Hepatocyte (in vitro differentiated cells): ENCODE results near the gene RFFL. TPM values are rescaled to one million over a fixed set of nuclear protein-coding genes. Genes with fewer than 3 reads are reported as not detected.
A peak's percentile ranks its signal among the peaks of the same experiment; 100 is the strongest.

Experiments used
- DNase-seq: peaks from one replicate; pipeline ENCODE4 v3.0.0-alpha.2; 2016; ENCODE audit warnings: low spot score
- H2AFZ ChIP-seq: fragments of 200-600 bp; sonication (generic); 2 replicates; pipeline ENCODE4 v1.6.0; 2016; ENCODE audit warnings: antibody characterized with exemption, mild to moderate bottlenecking
- H3K27ac ChIP-seq: fragments of 200-600 bp; sonication (generic); 2 replicates; pipeline ENCODE4 v1.5.1; 2016; ENCODE audit warnings: mild to moderate bottlenecking
- H3K27me3 ChIP-seq: fragments of 200-600 bp; sonication (generic); 2 replicates; pipeline ENCODE4 v1.6.1; 2016
- H3K36me3 ChIP-seq: fragments of 200-600 bp; sonication (generic); replicated peaks from 2 replicates; pipeline ENCODE4 v1.5.1; 2016; ENCODE audit warnings: low read depth; ENCODE audit not compliant: insufficient read depth
- H3K4me1 ChIP-seq: fragments of 200-600 bp; sonication (generic); 2 replicates; pipeline ENCODE4 v1.5.1; 2016; ENCODE audit warnings: mild to moderate bottlenecking, moderate library complexity; ENCODE audit not compliant: insufficient read depth
- H3K4me2 ChIP-seq: fragments of 200-600 bp; sonication (generic); 2 replicates; pipeline ENCODE4 v1.6.0; 2016
- H3K4me3 ChIP-seq: fragments of 200-600 bp; sonication (generic); 2 replicates; pipeline ENCODE4 v1.5.1; 2016; ENCODE audit warnings: mild to moderate bottlenecking
- H3K79me2 ChIP-seq: fragments of 200-600 bp; sonication (generic); 2 replicates; pipeline ENCODE4 v1.6.0; 2017; ENCODE audit warnings: mild to moderate bottlenecking
- H3K9me2 ChIP-seq: fragments of 200-600 bp; sonication (generic); replicated peaks from 2 replicates; pipeline ENCODE4 v1.6.0; 2017; ENCODE audit warnings: mild to moderate bottlenecking; ENCODE audit not compliant: insufficient read depth
- H3K9me3 ChIP-seq: fragments of 200-600 bp; sonication (generic); 2 replicates; pipeline ENCODE4 v1.5.1; 2016; ENCODE audit warnings: low read depth, mild to moderate bottlenecking
- H4K20me1 ChIP-seq: fragments of 200-600 bp; sonication (generic); 2 replicates; pipeline ENCODE4 v1.6.0; 2016; ENCODE audit warnings: mild to moderate bottlenecking; ENCODE audit not compliant: insufficient read depth, poor library complexity, severe bottlenecking
- EZH2 ChIP-seq: fragments of 200-600 bp; sonication (generic); IDR thresholded peaks from 2 replicates; pipeline ENCODE4 v1.6.1; 2016; ENCODE audit warnings: antibody characterized with exemption, mild to moderate bottlenecking, borderline replicate concordance
- EZH2phosphoT487 ChIP-seq: fragments of 200-600 bp; sonication (generic); IDR thresholded peaks from one replicate; pipeline ENCODE4 v1.6.1; 2018; ENCODE audit warnings: antibody characterized with exemption, mild to moderate bottlenecking, low read depth, moderate library complexity; ENCODE audit not compliant: unreplicated experiment, severe bottlenecking
- WGBS: methylation state at CpG from one replicate; pipeline ENCODE4 v1.1.6; 2016; ENCODE audit warnings: low lambda C conversion rate; ENCODE audit errors: missing lambda C conversion rate; 5-methylcytosine and 5-hydroxymethylcytosine counted together
- polyA plus RNA-seq: library from polyadenylated mRNA; unstranded; fragments of >200 nt; fragmentation: Nextera tagmentation; extraction: Ambion mirVana; gene quantifications from 2 replicates; pipeline ENCODE4 v1.2.1, GENCODE V29; 2016
- total RNA-seq: library from RNA; depleted of rRNA; stranded (reverse); fragments of >200 nt; gene quantifications from 2 replicates; pipeline ENCODE4 v1.2.3, GENCODE V29; 2014
- TF ChIP-seq, protein P1 (sequence below): fragments of 200-600 bp; sonication (generic); IDR thresholded peaks from 2 replicates; pipeline ENCODE4 v1.5.1; 2016; ENCODE audit warnings: antibody characterized with exemption, mild to moderate bottlenecking; ENCODE audit not compliant: poor library complexity

The RFFL gene
- total and polyA plus RNA-seq, 2 experiments from 2014 or later, result 12.9 to 22.7 TPM

DNA sequence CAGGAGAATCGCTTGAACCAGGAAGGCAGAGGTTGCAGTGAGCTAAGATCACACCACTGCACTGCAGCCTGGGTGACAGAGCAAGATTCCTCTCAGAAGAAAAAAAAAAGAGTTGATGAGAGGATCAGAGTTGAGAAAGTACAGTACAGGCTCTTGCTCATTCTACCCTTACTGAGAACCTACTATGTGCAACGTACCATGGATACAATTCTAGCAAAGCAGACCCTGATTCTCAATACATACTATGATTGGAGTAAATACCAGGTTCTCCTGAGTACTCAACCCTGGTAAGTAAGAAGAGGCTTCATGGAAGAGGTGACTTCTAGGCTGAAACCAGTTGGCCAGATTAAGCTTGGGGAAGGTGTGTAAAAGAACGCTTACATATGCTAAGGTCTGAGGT, 1.2 kb downstream of the RFFL start:
- Histone ChIP-seq H3K36me3 (no peaks in the 10 kb centered on the region), H3K9me3 (no peaks in the 10 kb centered on the region), H3K9me2 (no peaks in the 10 kb centered on the region), H4K20me1 (no peaks in the 10 kb centered on the region), H3K4me1 (peaks cover 14% of the 10 kb centered on the region), H3K4me3 (no peak overlapping the region), H3K79me2 (peaks cover 66% of the 10 kb centered on the region), H3K4me2 (no peak overlapping the region), H3K27ac (peak overlapping the region; percentile 90), H3K27me3 (no peaks in the 10 kb centered on the region), H2AFZ (no peak overlapping the region)
- TF ChIP-seq EZH2 (no peak), EZH2phosphoT487 (no peak)
- TF ChIP-seq, protein P1, sequence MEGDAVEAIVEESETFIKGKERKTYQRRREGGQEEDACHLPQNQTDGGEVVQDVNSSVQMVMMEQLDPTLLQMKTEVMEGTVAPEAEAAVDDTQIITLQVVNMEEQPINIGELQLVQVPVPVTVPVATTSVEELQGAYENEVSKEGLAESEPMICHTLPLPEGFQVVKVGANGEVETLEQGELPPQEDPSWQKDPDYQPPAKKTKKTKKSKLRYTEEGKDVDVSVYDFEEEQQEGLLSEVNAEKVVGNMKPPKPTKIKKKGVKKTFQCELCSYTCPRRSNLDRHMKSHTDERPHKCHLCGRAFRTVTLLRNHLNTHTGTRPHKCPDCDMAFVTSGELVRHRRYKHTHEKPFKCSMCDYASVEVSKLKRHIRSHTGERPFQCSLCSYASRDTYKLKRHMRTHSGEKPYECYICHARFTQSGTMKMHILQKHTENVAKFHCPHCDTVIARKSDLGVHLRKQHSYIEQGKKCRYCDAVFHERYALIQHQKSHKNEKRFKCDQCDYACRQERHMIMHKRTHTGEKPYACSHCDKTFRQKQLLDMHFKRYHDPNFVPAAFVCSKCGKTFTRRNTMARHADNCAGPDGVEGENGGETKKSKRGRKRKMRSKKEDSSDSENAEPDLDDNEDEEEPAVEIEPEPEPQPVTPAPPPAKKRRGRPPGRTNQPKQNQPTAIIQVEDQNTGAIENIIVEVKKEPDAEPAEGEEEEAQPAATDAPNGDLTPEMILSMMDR, result no peak
- DNase-seq, result no peak
- 91% methylated on average over 3 of the region's 3 CpGs for WGBS

GRCh38 chr17:35057332-35057915, 6.1 kb downstream of the RFFL start:
- H3K9me2 ChIP-seq, result no peaks in the 10 kb centered on the region
- no peaks in the 10 kb centered on the region for H4K20me1 ChIP-seq
- no peaks in the 10 kb centered on the region for H3K27me3 ChIP-seq
- WGBS, result 93% methylated on average over 1 of the region's 1 CpG
- no peak overlapping the region for H2AFZ ChIP-seq
- TF ChIP-seq EZH2 (no peak), EZH2phosphoT487 (no peak)
- TF ChIP-seq, protein P1, result no peak
- H3K27ac ChIP-seq, result no peak overlapping the region
- H3K4me2 ChIP-seq, result no peak overlapping the region
- peaks cover 75% of the 10 kb centered on the region for H3K79me2 ChIP-seq
- peaks cover 4% of the 10 kb centered on the region for H3K4me1 ChIP-seq
- H3K36me3 ChIP-seq, result no peaks in the 10 kb centered on the region
- no peak for DNase-seq
- no peaks in the 10 kb centered on the region for H3K9me3 ChIP-seq
- H3K4me3 ChIP-seq, result no peak overlapping the region

DNA sequence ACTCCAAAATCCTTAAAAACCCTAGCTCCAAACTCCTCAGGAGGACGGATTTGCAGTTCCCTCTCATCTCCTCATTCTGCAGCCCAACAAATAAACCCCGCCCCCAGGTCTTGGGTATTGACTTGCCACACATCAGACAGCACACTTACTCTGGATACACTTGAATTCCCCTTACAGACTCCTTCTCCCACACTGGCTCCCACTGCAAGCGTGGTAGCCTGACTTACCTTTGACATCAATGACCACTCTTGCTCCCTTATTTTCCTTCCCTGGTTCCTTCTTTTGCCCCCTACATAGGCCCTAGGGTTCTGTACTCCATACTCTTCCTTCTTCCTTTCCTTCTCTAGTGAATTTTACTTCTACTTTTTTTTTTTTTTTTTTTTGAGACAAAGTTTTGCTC, 7.5 kb downstream of the RFFL start:
- H4K20me1 ChIP-seq, result no peaks in the 10 kb centered on the region
- no peaks in the 10 kb centered on the region for H3K9me2 ChIP-seq
- DNase-seq, result no peak
- H2AFZ ChIP-seq, result no peak overlapping the region
- no peak overlapping the region for H3K4me3 ChIP-seq
- peaks cover 18% of the 10 kb centered on the region for H3K4me1 ChIP-seq
- TF ChIP-seq, protein P1, result no peak
- TF ChIP-seq EZH2phosphoT487, result no peak
- no peaks in the 10 kb centered on the region for H3K9me3 ChIP-seq
- H3K36me3 ChIP-seq, result no peaks in the 10 kb centered on the region
- H3K4me2 ChIP-seq, result no peak overlapping the region
- WGBS, result 84% methylated on average over 3 of the region's 3 CpGs
- H3K79me2 ChIP-seq, result peaks cover 64% of the 10 kb centered on the region
- H3K27ac ChIP-seq, result no peak overlapping the region
- H3K27me3 ChIP-seq, result no peaks in the 10 kb centered on the region
